Body of pancreas (tissue), 4 donors: Measurements from ENCODE around the gene HNRNPC. TPM values are rescaled to one million over a fixed set of nuclear protein-coding genes. Genes with fewer than 3 reads are reported as not detected.

ENCODE experiments used
- ATAC-seq: fragments of 150-250 bp; one replicate; pipeline ENCODE4 v1.9.1; 2016
- DNase-seq, 4 donors: peaks; one replicate each; pipeline ENCODE4 v3.0.0-alpha.2; 2019
- H3K27ac ChIP-seq, 4 donors: fragments of 200-600 bp; sonication (generic); 1 replicate in 3 of 4; 2 replicates in 1 of 4; pipeline versions ENCODE4 v1.5.1 to v1.6.1; 2016 to 2019; ENCODE audit warnings: mild to moderate bottlenecking in 1 of 4, mixed read lengths in 1 of 4, moderate library complexity in 1 of 4
- H3K27me3 ChIP-seq, 2 donors: fragments of 200-600 bp; sonication (generic); one replicate each; pipeline ENCODE4 v1.6.0; 2016; ENCODE audit warnings: mild to moderate bottlenecking in 1 of 2
- H3K36me3 ChIP-seq, 2 donors: fragments of 200-600 bp; sonication (generic); replicated peaks in 1 of 2; 2 replicates each; pipeline ENCODE4 v1.5.1; 2016; ENCODE audit warnings: low read depth in 2 of 2; ENCODE audit not compliant: insufficient read depth in 1 of 2
- H3K4me1 ChIP-seq: fragments of 200-600 bp; sonication (generic); one replicate; pipeline ENCODE4 v1.6.0; 2016
- H3K4me3 ChIP-seq, 2 donors: fragments of 200-600 bp; sonication (generic); 1 replicate in 1 of 2; 2 replicates in 1 of 2; pipeline ENCODE4 v1.5.1; 2016 to 2019
- H3K9me3 ChIP-seq, 3 donors: fragments of 200-600 bp; sonication (generic); 1 replicate in 2 of 3; 2 replicates in 1 of 3; pipeline ENCODE4 v1.5.1; 2016
- CTCF ChIP-seq, 7 experiments: fragments of 450-650 bp in 4 of 7; fragments of 200-600 bp in 3 of 7; sonication (generic) in 3 of 7; IDR thresholded peaks; one replicate each; pipeline ENCODE4 v1.5.1; 2016 to 2019; ENCODE audit warnings: antibody characterized with exemption in 7 of 7
- POLR2A ChIP-seq, 3 donors: fragments of 450-650 bp; IDR thresholded peaks; one replicate each; pipeline ENCODE4 v1.6.1; 2016; ENCODE audit warnings: antibody characterized with exemption in 3 of 3, mild to moderate bottlenecking in 2 of 3
- WGBS, 2 donors: methylation state at CpG; one replicate each; pipeline ENCODE4 v1.1.5; 2017; 5-methylcytosine and 5-hydroxymethylcytosine counted together
- intact Hi-C: fragments of 100-400 bp; cut with DNase I; formaldehyde crosslinking; loops from one replicate; pipeline ENCODE4 v1.15.1; 2023
- total RNA-seq, 2 donors: library from RNA; depleted of rRNA; stranded (reverse); fragments of >200 nt; gene quantifications; one replicate each; pipeline ENCODE4 v1.1.0, GENCODE V29; 2016

The HNRNPC gene
- total RNA-seq, 2 donors from 2014 or later: 245 to 251 TPM

GRCh38 chr14:21205026-21205677 lies 64.1 kb downstream of the HNRNPC start:
- Histone ChIP-seq H3K27me3 (no peaks in the 10 kb centered on the region), H3K27ac (no peak overlapping the region), H3K9me3 (no peaks in the 10 kb centered on the region), H3K4me1 (no peaks in the 10 kb centered on the region), H3K4me3 (no peak overlapping the region), H3K36me3 (peaks cover 12 to 20% of the 10 kb centered on the region in 2 donors)
- intact Hi-C loops: no loop called here
- DNase-seq (no peak), ATAC-seq (no peak)
- 84 to 88% methylated on average over 4 of the region's 4 CpGs for WGBS, 2 donors
- TF ChIP-seq CTCF (IDR thresholded peaks at IDR 0.05) (no peak), POLR2A (IDR thresholded peaks at IDR 0.05) (no peak)

GRCh38 chr14:21204167-21205025 lies 64.8 kb downstream of the HNRNPC start:
- no peak for ATAC-seq
- Histone ChIP-seq H3K36me3 (peaks cover 9 to 14% of the 10 kb centered on the region in 2 donors), H3K27me3 (no peaks in the 10 kb centered on the region), H3K4me1 (no peaks in the 10 kb centered on the region), H3K27ac (no peak overlapping the region), H3K4me3 (no peak overlapping the region), H3K9me3 (no peaks in the 10 kb centered on the region)
- intact Hi-C loops: no loop called here
- WGBS, 2 donors: 90 to 94% methylated on average over 8 of the region's 8 CpGs
- TF ChIP-seq CTCF (IDR thresholded peaks at IDR 0.05): no peak
- no peak for TF ChIP-seq POLR2A (IDR thresholded peaks at IDR 0.05)
- DNase-seq: no peak

GRCh38 chr14:21203470-21204166 lies 65.6 kb downstream of the HNRNPC start:
- H3K27ac ChIP-seq: no peak overlapping the region
- ATAC-seq (no peak), DNase-seq (no peak)
- no peaks in the 10 kb centered on the region for H3K27me3 ChIP-seq
- no peaks in the 10 kb centered on the region for H3K4me1 ChIP-seq
- peaks cover 2 to 9% of the 10 kb centered on the region in 2 donors for H3K36me3 ChIP-seq
- no peak overlapping the region for H3K4me3 ChIP-seq
- intact Hi-C loops: no loop called here
- TF ChIP-seq CTCF (IDR thresholded peaks at IDR 0.05) (no peak), POLR2A (IDR thresholded peaks at IDR 0.05) (no peak)
- 72 to 85% methylated on average over 8 of the region's 8 CpGs for WGBS, 2 donors
- no peaks in the 10 kb centered on the region for H3K9me3 ChIP-seq

- intact Hi-C loops: no loop called here
- Histone ChIP-seq H3K27me3 (no peaks in the 10 kb centered on the region), H3K4me1 (no peaks in the 10 kb centered on the region), H3K4me3 (no peak overlapping the region), H3K36me3 (peaks cover 0 to 5% of the 10 kb centered on the region in 2 donors), H3K27ac (no peak overlapping the region), H3K9me3 (no peaks in the 10 kb centered on the region)
- DNase-seq: no peak
- no peak for ATAC-seq
- TF ChIP-seq POLR2A (IDR thresholded peaks at IDR 0.05): no peak
- no peak for TF ChIP-seq CTCF (IDR thresholded peaks at IDR 0.05)
- WGBS, 2 donors: 78 to 96% methylated on average over 4 of the region's 4 CpGs
These were observed 66.5 kb downstream of the HNRNPC start for GRCh38 chr14:21202463-21203358.
